ENCODE measurements around the gene MMP14.
A peak's percentile ranks its signal among the peaks of the same experiment; 100 is the strongest.

The MMP14 gene

GRCh38 chr14:22864979-22865378 is 28.6 kb downstream of the MMP14 start:
- DNase-seq, result no peak

DNA sequence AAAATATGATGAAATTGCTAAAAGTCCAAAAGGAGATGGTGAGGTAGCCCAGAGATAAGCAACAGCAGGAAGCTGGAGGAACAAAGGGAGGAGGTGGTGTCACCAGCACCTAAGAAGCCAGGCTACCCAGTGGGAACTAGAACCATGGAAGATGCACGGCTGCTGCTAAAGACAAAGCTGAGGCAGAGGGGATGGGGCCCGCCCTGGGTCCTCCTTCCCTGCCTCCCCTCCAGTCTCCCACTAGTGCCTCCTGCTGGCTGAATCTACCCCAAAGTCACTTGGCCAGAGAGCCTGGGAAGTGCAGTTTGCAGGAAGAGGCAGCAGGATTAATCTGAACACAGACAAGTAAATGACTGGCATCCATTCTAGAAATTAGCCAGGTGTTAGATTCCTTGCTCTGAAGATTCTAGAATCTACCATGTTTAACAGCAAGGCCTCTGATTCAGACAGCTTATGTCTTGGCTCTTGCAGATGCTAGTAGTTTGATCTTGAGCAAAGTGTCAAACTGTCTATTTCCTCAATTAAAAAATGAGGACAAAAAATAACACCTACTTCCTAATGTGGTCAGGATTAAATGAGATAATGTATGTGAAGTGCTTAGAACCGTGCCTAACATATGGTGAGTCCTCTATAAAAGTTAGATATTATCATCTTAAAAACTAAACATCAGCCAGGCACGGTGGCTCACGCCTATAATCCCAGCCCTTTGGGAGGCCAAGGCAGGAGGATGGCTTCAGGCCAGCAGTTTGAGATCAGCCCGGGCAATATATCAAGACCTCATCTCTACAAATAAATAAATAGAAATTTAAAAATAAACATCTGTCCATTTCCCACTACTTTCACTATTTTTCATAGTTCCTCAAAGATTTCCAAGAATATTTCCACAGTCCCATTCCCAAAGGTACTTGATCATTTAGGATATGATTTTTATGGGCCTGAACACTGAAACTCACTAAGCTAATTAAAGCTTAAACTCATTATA is 29.3 kb downstream of the MMP14 start:
- no peak for DNase-seq

DNA sequence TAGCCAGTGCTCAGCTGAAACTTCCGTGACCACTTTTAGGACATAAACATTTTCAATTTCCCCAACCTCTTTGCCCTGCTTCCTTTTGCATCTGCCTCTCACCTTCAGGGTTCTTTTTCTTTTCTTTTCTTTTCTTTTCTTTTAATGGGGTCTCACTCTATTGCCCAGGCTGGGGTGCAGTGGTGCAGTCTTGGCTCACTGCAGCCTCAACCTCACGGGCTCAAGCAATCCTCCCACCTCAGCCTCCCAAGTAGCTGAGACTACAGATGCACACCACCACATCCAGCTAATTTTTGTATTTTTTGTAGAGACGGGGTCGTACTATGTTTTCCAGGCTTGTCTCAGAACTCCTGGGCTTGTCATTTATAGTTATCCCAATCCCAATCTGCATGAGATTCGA is 30.5 kb downstream of the MMP14 start:
- no peak for DNase-seq

DNA sequence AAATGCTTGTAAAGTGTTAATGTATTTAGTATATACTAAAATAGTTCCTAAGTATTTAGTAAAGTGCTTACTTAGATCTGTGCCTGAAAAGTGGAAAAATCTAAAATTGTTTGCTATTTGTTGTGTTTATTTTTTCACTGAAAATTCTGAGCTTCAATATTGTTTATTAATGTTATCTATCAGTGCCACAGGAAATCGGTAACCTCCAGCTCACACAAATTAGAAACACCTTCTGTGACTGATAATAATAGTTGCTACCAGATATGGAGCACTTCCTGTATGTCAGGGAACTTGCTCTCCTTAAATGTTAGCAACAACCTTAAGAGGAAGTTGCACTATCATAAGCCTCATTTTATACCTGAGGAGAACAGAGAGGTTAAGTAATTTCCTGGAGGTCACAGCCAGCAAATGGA is 34.4 kb downstream of the MMP14 start:
- DNase-seq, result no peak

DNA sequence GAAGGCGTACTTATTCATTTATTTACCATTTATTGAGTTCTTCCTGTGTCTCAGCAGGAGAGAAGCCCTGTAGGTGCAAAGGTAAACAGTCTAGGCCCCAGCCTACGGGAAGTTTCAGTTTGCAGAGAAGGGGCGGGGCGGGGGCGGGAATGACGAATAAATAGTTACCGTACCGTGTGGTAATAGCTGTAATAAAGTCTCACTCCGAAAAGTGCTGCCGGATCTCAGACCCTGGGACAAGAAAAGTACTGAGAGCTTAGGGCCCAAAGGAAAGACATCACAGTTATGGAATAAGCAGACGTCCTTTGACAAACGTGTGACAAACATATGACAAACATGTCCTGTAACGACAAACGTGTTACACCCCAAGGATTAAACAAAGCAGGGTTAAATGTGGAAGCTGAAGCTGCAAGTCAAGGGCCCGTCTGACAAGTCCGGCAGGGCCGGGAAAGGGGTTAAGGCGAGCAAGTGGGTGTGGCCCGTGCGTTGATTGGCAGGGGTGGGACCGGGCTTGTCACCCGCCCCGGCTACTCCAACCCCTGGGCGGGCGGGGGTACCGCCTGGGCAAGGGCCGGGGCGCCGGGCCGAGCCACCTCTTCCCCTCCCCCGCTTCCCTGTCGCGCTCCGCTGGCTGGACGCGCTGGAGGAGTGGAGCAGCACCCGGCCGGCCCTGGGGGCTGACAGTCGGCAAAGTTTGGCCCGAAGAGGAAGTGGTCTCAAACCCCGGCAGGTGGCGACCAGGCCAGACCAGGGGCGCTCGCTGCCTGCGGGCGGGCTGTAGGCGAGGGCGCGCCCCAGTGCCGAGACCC is 35.0 kb downstream of the MMP14 start, which contains the start of gene LRP10:
Gene LRP10 (plus strand): TSS at position 517 of the 809 bp plus-strand sequence. CDS start 564 bp downstream, outside the sequence.
- peak; percentile 66 to 79 for DNase-seq

DNA sequence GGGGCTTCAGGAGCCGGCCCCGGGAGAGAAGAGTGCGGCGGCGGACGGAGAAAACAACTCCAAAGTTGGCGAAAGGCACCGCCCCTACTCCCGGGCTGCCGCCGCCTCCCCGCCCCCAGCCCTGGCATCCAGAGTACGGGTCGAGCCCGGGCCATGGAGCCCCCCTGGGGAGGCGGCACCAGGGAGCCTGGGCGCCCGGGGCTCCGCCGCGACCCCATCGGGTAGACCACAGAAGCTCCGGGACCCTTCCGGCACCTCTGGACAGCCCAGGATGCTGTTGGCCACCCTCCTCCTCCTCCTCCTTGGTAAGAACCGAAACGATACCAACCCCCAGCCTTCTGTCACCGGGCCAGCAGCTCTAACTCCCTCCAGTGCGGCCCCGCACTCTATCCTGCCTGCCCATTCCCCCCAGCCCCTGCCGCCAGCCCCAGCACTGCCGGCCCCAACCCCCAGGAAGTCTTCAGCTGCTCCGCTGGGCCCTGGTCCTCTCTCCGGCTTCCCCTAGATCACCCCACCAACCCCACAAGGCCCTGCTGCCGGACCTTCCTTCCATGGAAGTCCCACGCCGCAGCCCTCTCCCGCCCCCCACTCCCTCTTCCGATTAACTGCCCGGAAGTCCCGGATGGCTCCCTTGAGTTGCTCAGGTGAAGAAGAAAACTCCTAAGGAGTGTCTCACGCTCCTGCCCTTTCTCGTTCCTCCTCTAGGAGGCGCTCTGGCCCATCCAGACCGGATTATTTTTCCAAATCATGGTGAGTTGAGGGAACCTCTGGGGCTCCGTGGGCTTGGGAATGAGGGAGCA is 35.8 kb downstream of the MMP14 start:
- peak; percentile 65 to 70 for DNase-seq

GRCh38 chr14:22872833-22873520 is 36.6 kb downstream of the MMP14 start:
- no peak for DNase-seq

GRCh38 chr14:22875003-22875747 is 38.8 kb downstream of the MMP14 start:
- no peak for DNase-seq

DNA sequence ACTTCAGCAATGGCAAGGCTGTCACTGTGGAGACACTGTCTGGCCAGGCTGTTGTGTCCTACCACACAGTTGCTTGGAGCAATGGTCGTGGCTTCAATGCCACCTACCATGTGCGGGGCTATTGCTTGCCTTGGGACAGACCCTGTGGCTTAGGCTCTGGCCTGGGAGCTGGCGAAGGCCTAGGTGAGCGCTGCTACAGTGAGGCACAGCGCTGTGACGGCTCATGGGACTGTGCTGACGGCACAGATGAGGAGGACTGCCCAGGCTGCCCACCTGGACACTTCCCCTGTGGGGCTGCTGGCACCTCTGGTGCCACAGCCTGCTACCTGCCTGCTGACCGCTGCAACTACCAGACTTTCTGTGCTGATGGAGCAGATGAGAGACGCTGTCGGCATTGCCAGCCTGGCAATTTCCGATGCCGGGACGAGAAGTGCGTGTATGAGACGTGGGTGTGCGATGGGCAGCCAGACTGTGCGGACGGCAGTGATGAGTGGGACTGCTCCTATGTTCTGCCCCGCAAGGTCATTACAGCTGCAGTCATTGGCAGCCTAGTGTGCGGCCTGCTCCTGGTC is 39.4 kb downstream of the MMP14 start:
- DNase-seq, result no peak

GRCh38 chr14:22877000-22877501 is 40.7 kb downstream of the MMP14 start:
- DNase-seq, result no peak

- no peak for DNase-seq
These were observed 42.2 kb downstream of the MMP14 start for GRCh38 chr14:22878271-22879246.

DNA sequence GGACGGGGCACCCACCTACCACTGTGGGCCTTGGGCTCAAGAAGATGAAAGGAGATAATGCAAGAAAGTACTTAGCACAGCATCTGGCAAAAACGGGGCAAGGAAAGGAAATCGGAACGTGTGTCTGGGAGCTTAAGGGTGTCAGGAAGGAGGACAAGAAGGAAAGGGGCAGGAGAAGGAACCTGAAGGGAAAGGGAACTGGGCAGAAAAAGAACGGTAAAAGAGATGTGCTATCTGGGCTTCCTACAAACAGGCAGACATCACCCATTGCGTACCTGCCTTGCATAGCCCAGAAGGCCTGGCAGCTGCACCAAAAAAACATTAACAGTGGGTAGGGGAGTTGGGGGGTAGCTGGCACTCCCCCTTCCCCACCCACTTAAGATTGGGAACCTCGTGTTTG is 45.7 kb downstream of the MMP14 start:
- no peak for DNase-seq

DNA sequence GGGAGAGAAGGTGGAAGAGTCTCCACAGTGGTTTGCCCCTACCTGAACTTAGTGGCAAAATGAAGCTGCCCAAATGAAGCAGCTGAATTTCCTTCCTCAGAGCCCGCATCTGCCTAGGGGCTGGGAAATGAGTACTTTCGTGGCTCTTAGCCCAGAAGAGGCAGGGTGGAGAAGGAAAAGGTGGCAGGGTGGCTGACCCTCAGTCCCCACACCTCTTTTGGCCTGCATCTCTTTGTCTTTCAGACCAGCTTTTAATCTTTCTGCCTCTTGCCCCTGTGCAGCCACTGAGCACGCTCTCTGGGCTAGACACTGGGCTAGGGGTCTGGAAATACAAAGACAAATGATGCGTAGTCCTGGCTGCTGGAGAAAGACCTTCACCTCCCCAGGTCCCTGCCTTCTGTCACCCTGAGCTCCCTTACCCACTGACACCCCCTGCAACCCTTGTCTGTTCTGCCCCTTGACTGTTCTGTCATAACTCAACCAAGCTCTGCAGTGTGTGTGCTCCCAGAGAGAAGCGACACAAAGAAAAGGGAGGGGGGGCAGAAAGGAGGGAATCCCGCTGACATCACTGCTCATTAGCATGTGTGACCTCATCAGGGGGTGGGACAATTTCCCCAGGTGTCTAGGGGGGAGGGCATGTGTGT is 46.3 kb downstream of the MMP14 start:
- DNase-seq, result peak; percentile 15 to 19

DNA sequence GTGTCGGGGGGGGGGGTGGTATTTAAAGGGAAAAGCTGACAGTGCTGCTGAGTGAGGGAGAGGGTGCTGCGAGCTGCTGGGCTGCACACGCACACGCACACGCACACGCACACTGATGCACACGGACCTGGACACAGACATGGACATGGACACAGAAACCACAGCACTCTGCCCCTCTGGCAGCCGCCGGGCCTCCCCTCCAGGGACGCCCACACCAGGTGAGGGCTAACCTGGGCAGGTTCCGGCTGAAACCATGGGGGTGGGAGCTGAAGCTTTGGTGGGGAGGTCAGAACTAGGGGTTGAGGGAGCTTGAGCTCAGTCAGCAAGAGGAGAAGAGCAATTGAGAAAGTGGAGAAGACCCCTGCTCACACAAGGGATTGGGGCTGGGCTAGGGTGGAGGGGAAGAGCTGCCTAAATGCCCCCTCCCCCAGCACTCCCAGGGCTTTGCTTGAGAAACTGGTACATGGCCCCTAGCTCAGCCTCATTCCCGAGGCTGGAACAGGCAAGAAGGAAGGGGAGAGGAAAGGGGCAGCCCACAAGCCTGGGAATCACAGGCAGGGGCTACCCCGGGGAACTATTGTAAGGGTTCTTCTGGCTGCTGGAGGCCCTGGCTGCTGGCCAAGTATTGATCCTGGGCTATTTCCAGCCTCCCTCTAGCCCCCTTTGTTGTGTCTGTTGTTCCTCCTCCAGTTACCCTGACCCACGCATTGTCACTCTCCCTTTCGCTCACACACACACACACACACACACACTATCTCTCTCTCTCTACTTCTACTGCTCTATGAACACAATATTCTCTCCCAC is 47.0 kb downstream of the MMP14 start, which contains the start of gene REM2:
Gene REM2 (plus strand): TSS at position 50 of the 804 bp plus-strand sequence. CDS start 66 bp downstream, at position 116.
- DNase-seq, result no peak

GRCh38 chr14:22884076-22884737 is 47.8 kb downstream of the MMP14 start:
- DNase-seq, result no peak

DNA sequence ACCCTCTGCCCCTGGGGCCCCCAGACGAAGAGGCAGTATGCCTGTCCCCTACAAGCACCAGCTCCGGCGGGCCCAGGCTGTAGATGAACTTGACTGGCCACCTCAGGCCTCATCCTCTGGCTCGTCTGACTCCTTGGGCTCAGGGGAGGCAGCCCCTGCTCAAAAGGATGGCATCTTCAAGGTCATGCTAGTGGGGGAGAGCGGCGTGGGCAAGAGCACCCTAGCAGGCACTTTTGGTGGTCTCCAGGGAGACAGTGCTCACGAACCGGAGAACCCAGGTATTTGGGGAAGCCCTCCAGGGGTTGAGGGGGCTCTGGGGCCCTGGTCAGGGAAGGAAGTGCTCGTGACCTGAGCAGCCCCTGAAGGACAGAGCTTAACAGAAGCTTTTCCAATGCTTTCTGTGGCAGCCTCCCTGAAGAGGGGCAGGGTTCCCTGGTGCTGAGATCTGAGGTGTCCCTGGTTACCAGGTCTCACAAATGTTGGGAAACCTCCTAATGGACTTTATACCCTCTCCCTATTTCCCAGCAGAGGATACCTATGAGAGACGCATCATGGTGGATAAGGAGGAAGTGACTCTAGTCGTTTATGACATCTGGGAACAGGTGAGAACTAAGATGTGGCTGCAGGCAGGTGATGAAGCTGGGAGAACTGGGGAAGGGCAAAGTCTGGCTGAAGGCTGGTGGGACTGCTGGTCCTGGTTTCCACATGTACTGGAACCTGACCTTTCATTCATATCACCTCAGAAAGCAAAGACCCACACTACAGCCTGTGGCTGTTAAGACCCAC is 48.5 kb downstream of the MMP14 start:
- DNase-seq, result no peak

GRCh38 chr14:22885975-22886374 is 49.6 kb downstream of the MMP14 start:
- no peak for DNase-seq

Data from NCI-H1930 (cell line).